ENCODE data around the gene CACNA2D4.

DNA sequence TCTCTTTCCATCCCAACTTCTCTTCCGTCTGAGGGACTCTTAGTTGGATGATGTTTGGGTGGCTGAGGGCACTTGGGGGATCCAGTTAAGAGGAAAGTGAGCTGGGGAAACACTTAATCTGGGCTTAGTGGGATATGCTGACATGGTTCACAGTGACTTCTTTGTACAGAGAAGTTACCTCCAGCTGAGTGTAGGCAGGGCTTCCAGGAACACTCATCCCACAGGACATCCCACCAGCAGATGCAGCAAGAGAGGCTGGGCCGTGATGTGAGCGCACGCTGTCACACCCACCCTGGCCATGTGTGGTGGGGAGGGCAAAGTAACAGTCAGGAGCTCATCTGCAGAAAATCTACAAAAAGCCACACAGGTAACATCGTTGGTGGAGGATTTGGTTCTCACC, 832 bp upstream of the CACNA2D4 start:
- no peak for TF ChIP-seq EZH2 (IDR thresholded peaks at IDR 0.05; ENCODE audit: insufficient read depth, poor library complexity, severe bottlenecking)
- no peak for TF ChIP-seq EZH2phosphoT487 (IDR thresholded peaks at IDR 0.05; ENCODE audit: insufficient read depth, low read depth)
